HG03280 (cell line): Measurements from ENCODE around the gene MYOF.

Experiments
- ATAC-seq: cut with Tn5 transposase; IDR thresholded peaks from one replicate; pipeline ENCODE4 v1.9.1; 2021; ENCODE audit warnings: mild to moderate bottlenecking, moderate library complexity; ENCODE audit not compliant: unreplicated experiment

MYOF gene

DNA sequence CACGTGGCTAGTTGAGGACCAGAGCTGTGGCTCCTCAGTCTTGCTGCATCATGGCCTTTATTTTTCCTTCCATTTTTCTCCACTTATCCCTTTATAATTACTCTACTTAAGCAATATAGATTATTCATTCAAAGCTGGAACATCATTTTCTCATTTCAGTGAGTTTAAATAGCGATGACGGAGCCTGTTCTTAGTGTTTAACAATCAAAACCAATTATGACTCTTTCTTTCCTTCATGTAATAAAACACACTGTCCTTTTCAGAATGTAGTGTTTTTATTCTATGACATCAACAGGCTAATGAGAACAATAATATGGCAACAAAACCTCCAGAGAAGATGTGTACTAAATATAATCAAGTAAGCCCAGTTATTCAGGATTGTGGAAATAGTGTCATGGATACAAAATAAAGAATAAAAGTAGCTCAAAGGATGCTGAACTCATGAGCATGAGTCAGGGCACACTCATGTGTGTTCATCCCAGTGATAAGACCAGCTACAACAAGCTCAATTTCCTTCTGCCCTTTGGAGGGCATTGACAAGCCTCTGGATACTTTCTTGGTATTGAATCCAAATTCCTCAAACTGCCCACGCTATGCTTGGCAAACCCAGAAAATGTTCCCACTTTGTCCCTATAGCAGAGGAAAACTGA, 220.0 kb downstream of the MYOF start:
- no peak for ATAC-seq

DNA sequence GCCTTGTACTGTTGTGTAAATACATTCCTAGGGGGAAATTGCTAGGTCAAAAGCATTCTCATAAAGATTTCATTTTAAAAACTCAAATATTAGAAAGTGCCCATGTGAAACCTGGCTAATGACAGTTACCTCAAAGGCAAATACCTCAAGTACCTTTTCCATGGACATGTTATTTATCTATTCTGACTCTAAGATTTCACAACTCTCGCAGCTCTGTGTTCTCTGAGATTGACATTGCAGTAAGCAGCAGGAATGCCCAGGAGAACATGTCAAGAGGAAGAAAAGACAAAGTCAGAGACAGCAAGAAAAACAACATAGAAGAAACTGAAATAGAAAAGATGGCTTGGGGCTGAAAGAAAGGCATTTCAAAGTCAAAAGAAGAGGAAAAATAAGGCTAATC, 221.0 kb downstream of the MYOF start:
- no peak for ATAC-seq

DNA sequence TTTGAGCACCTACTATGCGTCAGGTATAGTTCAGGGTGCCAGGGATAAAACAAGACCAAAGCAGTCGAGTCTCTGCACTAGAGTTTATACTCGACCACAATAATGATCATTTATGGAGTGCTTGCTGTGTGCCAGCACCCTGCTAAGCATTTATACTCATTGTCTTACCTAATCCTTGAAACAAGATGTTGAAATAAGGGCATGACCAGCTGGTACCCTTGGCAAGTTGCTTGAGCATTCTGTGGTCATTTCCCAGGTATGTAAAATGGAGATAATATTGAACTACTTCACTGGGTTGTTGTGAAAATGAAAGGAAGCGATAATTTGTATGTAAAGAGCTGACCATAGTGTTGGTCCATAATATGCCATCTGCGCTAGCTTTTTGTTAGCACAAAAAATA, 223.0 kb downstream of the MYOF start:
- no peak for ATAC-seq
